Parathyroid adenoma (tissue), 2 donors: ENCODE results near the gene CHTF18.

ENCODE experiments used
- H2AFZ ChIP-seq: fragments of 300-600 bp; sonication (generic); one replicate; pipeline ENCODE4 v1.7.0; 2017; ENCODE audit warnings: antibody characterized with exemption, mild to moderate bottlenecking
- H3K27ac ChIP-seq: fragments of 300-600 bp; sonication (generic); one replicate; pipeline ENCODE4 v1.7.0; 2017
- H3K27me3 ChIP-seq: fragments of 300-600 bp; sonication (generic); one replicate; pipeline ENCODE4 v1.7.0; 2017; ENCODE audit warnings: low read length; ENCODE audit not compliant: control insufficient read depth, insufficient read depth
- H3K36me3 ChIP-seq: fragments of 300-600 bp; sonication (generic); one replicate; pipeline ENCODE4 v1.7.0; 2017; ENCODE audit warnings: low read length; ENCODE audit not compliant: control insufficient read depth, insufficient read depth
- H3K4me1 ChIP-seq: fragments of 300-600 bp; sonication (generic); one replicate; pipeline ENCODE4 v1.7.0; 2017; ENCODE audit warnings: control low read depth
- H3K4me2 ChIP-seq: fragments of 300-600 bp; sonication (generic); one replicate; pipeline ENCODE4 v1.7.0; 2017; ENCODE audit warnings: low read length
- H3K4me3 ChIP-seq: fragments of 300-600 bp; sonication (generic); one replicate; pipeline ENCODE4 v1.7.0; 2017; ENCODE audit warnings: low read depth, low read length
- H3K79me2 ChIP-seq: fragments of 300-600 bp; sonication (generic); one replicate; pipeline ENCODE4 v1.7.0; 2017; ENCODE audit warnings: control low read depth
- H3K9ac ChIP-seq: fragments of 300-600 bp; sonication (generic); one replicate; pipeline ENCODE4 v1.7.0; 2017; ENCODE audit warnings: mild to moderate bottlenecking
- H3K9me3 ChIP-seq: fragments of 300-600 bp; sonication (generic); one replicate; pipeline ENCODE4 v1.7.0; 2017; ENCODE audit warnings: low read length; ENCODE audit not compliant: control insufficient read depth
- CTCF ChIP-seq: fragments of 300-600 bp; sonication (generic); IDR thresholded peaks from one replicate; pipeline ENCODE4 v1.7.0; 2017; ENCODE audit warnings: antibody characterized with exemption, mild to moderate bottlenecking
- donor health status: primary hyperparathyroidism.

Gene CHTF18

GRCh38 chr16:838741-839140, 50.3 kb downstream of the CHTF18 start:
- Histone ChIP-seq H3K79me2 (no peaks in the 10 kb centered on the region), H3K27ac (no peak overlapping the region), H3K4me1 (no peaks in the 10 kb centered on the region), H3K9me3 (no peaks in the 10 kb centered on the region), H3K36me3 (no peaks in the 10 kb centered on the region), H3K4me3 (no peak overlapping the region), H3K9ac (no peak overlapping the region), H2AFZ (no peak overlapping the region), H3K4me2 (no peak overlapping the region), H3K27me3 (no peaks in the 10 kb centered on the region)
- no peak for TF ChIP-seq CTCF

GRCh38 chr16:839643-840408, 51.4 kb downstream of the CHTF18 start:
- no peak for TF ChIP-seq CTCF

GRCh38 chr16:840561-841454, 52.4 kb downstream of the CHTF18 start:
- H3K4me2 ChIP-seq = no peak overlapping the region
- no peaks in the 10 kb centered on the region for H3K27me3 ChIP-seq

More at GRCh38 chr16:839643-840408, 51.4 kb downstream of the CHTF18 start:
- H3K4me2 ChIP-seq = no peak overlapping the region
- no peak overlapping the region for H3K9ac ChIP-seq
- H3K36me3 ChIP-seq = no peaks in the 10 kb centered on the region
- H3K9me3 ChIP-seq = no peaks in the 10 kb centered on the region
- H3K4me1 ChIP-seq = no peaks in the 10 kb centered on the region
- no peak overlapping the region for H2AFZ ChIP-seq
- no peak overlapping the region for H3K4me3 ChIP-seq
- no peaks in the 10 kb centered on the region for H3K27me3 ChIP-seq
- no peaks in the 10 kb centered on the region for H3K79me2 ChIP-seq
- no peak overlapping the region for H3K27ac ChIP-seq

GRCh38 chr16:841455-842060, 53.1 kb downstream of the CHTF18 start:
- no peak overlapping the region for H3K9ac ChIP-seq
- H3K36me3 ChIP-seq = no peaks in the 10 kb centered on the region
- no peaks in the 10 kb centered on the region for H3K4me1 ChIP-seq
- H2AFZ ChIP-seq = no peak overlapping the region
- H3K4me2 ChIP-seq = no peak overlapping the region
- H3K4me3 ChIP-seq = no peak overlapping the region
- no peaks in the 10 kb centered on the region for H3K9me3 ChIP-seq
- no peak overlapping the region for H3K27ac ChIP-seq
- H3K27me3 ChIP-seq = no peaks in the 10 kb centered on the region
- TF ChIP-seq CTCF = no peak
- no peaks in the 10 kb centered on the region for H3K79me2 ChIP-seq

More at GRCh38 chr16:840561-841454, 52.4 kb downstream of the CHTF18 start:
- Histone ChIP-seq H3K4me1 (no peaks in the 10 kb centered on the region), H3K4me3 (no peak overlapping the region), H3K9ac (no peak overlapping the region), H2AFZ (no peak overlapping the region), H3K79me2 (no peaks in the 10 kb centered on the region), H3K9me3 (no peaks in the 10 kb centered on the region), H3K27ac (no peak overlapping the region), H3K36me3 (no peaks in the 10 kb centered on the region)
- no peak for TF ChIP-seq CTCF
